Suprapubic skin (tissue), 4 donors: Measurements from ENCODE around the gene SPG7.

ENCODE experiments used
- CTCF ChIP-seq, 2 donors: fragments of 200-600 bp in 1 of 2; fragments of 450-650 bp in 1 of 2; sonication (generic) in 1 of 2; IDR thresholded peaks; one replicate each; pipeline ENCODE4 v1.5.1; 2016 to 2019; ENCODE audit warnings: antibody characterized with exemption in 2 of 2, mild to moderate bottlenecking in 1 of 2, moderate library complexity in 1 of 2
- EP300 ChIP-seq: sonication (generic); formaldehyde crosslinking; IDR thresholded peaks from one replicate; pipeline ENCODE4 v1.6.1; 2017; ENCODE audit warnings: antibody characterized with exemption
- POLR2A ChIP-seq, 2 donors: fragments of 450-650 bp; IDR thresholded peaks; one replicate each; pipeline ENCODE4 v1.6.1; 2017; ENCODE audit warnings: antibody characterized with exemption in 2 of 2, mild to moderate bottlenecking in 2 of 2, moderate library complexity in 2 of 2
- POLR2AphosphoS5 ChIP-seq, 3 donors: sonication (generic); formaldehyde crosslinking; IDR thresholded peaks; one replicate each; pipeline ENCODE4 v1.6.1; 2017; ENCODE audit warnings: antibody characterized with exemption in 3 of 3

GRCh38 chr16:89601906-89602272, 93.7 kb downstream of the SPG7 start:
- TF ChIP-seq POLR2A (IDR thresholded peaks at IDR 0.05) (no peak), POLR2AphosphoS5 (IDR thresholded peaks at IDR 0.05) (no peak), CTCF (IDR thresholded peaks at IDR 0.05) (no peak), EP300 (no peak)
